OCI-LY3 (cell line): Measurements from ENCODE around the gene ANKRD33B.

Source experiments
- CTCF ChIP-seq: fragments of 200-600, 300-600 bp; sonication (generic); IDR thresholded peaks from 2 replicates; pipeline ENCODE4 v1.5.1; 2014; ENCODE audit warnings: antibody characterized with exemption, low read length, low read depth
- EZH2phosphoT487 ChIP-seq: fragments of 200-600 bp; shearing (Covaris generic); IDR thresholded peaks from 2 replicates; pipeline ENCODE4 v1.6.1; 2018; ENCODE audit warnings: antibody characterized with exemption, mixed run types, low read depth

- TF ChIP-seq EZH2phosphoT487, result no peak
- no peak for TF ChIP-seq CTCF
Measured at GRCh38 chr5:10563945-10564837, at the start of gene ANKRD33B.
